ENCODE results near the gene TKTL2.

Gene TKTL2, protein sequence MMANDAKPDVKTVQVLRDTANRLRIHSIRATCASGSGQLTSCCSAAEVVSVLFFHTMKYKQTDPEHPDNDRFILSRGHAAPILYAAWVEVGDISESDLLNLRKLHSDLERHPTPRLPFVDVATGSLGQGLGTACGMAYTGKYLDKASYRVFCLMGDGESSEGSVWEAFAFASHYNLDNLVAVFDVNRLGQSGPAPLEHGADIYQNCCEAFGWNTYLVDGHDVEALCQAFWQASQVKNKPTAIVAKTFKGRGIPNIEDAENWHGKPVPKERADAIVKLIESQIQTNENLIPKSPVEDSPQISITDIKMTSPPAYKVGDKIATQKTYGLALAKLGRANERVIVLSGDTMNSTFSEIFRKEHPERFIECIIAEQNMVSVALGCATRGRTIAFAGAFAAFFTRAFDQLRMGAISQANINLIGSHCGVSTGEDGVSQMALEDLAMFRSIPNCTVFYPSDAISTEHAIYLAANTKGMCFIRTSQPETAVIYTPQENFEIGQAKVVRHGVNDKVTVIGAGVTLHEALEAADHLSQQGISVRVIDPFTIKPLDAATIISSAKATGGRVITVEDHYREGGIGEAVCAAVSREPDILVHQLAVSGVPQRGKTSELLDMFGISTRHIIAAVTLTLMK

DNA sequence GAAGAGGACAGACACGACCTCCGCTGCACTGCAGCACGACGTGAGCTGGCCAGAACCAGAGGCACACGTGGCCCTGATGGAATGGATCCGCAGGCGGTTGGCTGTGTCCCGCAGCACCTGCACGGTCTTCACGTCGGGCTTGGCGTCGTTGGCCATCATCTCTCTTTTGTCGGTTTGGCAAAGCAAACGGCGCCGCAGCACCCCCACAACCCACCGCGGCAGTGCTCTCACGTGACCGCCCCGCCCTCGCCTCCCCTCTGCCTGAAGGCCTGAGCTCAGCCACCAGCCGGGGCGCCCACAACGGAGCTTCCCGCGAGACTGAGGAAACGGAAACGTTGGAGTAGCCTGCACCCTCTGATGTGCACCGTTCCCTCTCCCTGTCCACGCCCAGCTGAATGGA lies at the start of gene TKTL2:
TKTL2 (minus strand) TSS at position 179 of the 400 bp plus-strand sequence; CDS start at position 159, 20 bp downstream.
- DNase-seq = no peak

DNA sequence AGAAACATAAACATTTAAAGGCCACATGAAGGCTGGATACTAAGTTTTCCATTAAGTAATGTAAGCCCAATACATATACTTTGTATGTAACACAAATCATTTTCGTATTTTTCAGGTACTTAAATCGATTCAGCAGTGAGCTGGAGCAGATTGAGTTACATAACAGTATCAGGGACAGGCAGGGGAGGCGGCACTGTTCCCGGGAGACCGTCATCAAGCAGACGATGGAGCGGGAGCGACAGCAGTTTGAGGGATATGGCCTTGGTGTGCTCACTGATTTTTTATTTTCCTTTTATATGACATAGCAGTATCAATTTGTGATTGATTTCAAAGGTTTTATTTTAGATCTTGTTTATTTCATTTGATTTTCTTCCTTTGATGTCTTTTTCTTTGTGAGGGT lies 41.6 kb upstream of the TKTL2 start:
- DNase-seq = no peak

DNA sequence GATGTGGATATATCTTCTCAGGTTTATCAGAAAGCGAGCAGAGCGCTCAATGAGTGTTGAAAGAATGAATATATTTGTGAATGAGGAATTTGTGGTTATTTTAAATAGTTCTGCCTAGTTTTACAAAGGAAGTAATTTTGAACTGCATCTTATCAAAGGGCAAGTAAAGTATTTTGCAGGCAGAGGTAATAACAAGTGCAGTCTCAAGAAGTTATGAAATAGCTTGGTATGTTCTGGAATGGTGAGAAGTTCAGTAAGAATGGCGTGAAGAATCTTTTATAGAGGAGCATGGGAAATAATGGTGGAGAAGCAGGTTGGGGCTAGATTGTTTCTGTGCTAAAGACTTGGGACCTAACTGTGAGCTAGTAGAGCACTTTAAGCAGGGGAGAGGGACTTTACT lies 31.8 kb upstream of the TKTL2 start:
- DNase-seq = no peak

DNA sequence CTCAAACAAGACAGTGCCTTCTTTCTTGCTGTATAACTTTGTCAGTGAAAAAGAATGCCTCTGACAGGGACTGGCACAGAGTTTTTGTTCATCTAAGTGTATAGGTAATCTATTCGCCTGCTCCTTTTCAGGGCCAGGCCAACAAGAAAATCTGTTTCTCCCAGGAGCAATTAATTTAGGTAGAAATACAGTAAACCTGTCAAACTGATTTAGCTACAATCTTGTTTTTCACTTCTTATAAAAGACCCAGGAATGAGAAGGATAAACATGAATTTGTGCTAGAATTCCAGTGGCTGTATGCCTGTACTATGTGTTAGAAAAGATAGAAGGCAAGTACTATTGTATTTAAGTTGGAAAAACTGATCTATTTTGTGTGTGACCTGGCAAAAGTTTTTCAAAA lies 27.0 kb upstream of the TKTL2 start:
- DNase-seq = no peak

DNA sequence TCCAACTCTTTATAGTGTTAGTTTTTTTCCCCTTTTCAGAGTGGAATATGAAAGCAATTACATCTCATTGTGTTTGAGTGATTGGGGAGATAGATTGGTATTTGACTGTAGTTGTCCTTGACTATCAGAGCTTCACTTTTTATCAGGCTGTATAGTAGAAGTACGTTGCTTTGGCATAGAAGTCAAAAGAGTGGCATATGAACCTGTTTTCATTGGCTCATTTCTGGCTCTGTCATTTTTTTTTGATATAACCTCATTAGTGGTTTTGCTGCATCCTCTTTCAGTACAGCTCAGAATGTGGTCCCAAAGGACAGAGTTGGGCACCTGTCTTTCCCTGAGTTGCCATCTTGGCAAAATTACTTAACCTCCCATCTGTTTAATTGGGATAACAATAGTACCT lies 22.3 kb upstream of the TKTL2 start:
- DNase-seq = no peak

DNA sequence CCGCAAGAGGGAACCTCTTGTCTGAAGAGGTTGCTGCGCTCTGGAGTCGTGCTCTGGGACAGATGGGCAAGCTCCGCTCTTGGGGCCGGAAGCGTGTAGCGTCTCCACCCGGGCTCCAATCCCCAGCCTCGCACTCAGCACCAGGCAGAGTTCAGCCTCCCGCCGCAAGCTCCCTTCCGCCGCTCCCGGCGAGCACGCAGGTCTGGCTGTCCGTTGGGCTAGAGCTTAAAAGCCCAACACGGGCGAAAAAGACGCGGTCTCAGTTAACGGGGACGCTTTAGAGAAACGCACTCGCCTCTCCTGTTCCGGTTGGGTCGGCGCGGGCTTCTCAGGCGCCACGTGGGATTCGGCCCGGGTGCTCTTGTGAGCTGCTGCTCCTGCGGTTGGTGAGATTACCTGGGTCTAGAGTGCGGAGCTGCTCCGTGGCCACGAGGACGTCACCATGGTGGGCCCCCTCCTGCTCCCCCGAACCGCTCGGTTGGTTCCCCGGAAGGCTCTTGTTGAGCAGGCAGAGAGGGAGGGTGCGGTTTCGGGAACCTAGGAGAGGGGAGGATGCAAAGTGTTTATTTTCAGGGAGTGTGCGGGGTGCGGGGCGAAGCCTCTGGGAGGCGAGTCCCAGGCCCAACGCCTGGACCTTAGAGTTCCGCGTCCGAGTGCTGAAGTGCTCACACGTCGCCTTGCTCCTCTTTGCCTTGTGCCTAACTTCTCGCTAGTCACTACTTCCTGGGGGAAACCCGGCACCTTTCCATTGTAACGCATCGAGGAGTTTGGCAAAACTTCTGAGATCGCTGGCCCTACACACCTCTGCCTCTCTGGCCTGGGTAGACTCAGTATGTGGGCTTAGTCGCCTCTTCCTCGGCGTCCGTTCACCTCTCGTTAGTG lies 21.0 kb upstream of the TKTL2 start, which contains the start of gene TMA16:
TMA16 (plus strand) TSS at position 331 of the 882 bp plus-strand sequence; CDS start at position 443, 112 bp downstream.
- DNase-seq = peak; percentile 95

DNA sequence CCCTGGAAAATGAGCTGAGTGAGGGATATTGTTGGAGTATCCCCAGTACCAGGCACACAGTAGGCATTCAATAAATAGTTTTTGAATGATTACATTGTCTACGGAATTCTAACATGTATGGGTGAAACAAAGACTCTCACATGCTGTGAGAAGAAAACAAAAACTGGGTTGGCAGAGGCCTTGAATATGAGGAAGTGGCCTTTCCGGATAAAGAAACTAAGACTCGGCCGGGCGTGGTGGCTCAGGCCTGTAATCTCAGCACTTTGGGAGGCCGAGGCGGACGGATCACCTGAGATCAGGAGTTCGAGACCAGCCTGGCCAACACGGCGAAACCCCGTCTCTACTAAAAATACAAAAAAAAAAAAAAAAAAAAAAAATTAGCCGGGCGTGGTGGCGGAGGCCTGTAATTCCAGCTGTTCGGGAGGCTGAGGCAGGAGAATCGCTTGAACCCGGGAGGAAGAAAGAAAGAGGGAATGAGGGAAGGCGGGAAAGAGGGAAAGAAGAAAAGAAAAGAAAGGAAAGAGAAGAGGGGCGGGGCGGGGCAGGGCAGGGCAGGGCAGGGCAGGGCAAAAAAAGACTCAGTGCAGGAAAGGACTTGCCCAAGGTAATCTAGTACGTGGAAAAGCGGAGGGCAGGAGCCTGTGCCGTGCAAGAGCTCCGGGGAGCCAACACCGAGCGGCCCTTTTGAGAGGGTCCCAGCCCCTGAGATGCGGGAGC lies 20.2 kb upstream of the TKTL2 start:
- DNase-seq = no peak

DNA sequence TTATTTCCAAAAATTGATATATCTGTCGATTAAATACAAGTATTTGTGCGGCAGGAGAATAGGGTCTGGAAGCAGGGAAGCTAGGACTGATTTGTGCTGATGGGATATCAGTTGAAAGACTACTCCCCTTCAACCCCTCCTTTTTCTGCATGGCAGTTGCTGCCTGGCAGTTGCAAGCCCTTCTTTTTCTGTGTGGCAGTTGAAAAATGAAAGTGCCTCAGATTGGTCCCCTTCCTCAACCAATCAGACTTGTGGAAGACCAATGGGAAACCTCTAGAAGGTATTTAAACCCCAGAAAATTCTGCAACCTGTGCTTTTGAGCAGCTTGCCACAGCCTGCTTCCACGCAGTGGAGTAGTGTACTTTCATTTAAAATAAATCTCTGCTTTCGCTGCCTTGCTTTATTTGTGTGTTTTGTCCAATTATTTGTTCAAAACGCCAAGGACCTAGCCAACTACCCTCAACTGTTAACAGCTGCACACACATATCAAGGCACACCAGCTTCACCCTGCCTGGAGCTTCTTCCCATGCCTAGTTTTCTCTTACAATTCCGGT lies 19.5 kb upstream of the TKTL2 start:
- no peak for DNase-seq

DNA sequence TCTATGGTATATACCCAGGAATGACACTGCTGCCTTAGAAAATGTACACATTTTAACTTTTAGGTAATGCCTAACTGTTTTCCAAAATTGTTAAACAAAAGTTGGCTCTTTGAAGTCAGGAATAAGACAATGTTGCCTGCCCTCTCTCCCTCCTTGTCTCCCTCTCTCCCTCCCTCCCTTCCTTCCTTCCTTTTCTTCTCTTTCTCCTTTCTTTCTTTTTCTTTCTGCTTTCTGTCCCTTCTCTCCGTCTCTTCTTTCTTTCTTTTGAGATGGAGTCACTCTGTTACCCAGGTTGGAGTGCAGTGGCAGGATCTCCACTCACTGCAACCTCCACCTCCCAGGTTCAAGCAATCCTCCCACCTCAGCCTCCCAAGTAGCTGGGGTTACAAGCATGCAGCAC lies 16.4 kb upstream of the TKTL2 start:
- no peak for DNase-seq

DNA sequence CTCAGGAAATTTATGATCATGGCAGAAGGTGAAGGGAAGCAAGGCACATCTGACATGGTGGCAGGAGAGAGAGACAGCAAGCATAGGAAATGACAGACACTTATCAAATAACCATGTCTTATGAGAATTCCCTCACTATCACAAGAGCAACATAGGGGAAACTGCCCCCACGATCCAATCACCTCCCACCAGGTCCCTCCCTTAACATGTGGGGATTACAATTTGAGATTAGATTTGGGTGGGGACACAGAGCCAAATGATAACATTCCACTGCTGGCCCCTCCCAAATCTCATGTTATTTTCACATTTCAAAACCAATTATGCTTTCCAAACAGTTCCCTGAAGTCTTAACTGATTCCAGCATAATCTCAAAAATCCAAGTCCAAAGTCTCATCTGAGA lies 12.8 kb upstream of the TKTL2 start:
- no peak for DNase-seq

DNA sequence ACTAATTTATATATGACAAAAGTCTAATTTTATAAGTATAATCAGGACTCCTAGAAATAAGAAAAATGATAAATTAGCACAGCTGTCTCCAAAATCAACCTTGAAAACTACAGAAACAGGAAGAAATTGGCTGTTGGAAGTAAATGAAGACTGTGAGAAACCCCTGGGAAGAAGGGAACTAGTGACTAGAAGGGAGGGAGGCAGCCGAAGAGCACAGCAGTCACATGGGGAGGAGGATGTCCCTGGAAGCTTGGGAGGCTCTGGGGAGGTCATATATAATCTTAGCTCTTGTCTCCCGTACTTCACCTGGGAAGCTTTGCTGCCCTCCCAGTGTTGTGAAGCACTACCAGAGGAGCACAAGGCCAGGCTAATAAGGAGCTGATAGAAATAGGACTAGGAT lies 12.0 kb upstream of the TKTL2 start:
- no peak for DNase-seq

DNA sequence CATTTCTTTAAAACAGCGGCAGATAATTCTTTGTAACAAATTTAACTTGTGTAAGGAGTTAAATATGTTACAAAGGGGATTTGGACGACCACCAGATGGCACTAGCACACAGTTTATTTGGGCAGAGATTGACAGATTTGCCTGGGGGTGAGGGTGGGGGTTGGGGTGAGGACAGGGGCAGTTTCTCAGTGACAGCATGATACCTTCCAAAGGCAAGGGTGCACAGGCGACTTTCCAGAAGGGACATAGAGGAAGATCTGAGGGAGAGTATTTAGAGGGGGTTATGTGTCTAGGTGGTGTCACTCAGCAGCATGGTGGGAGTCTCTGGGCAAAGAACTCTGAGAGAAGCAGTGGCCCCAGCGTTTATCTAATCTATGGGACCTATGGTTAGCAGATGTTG lies 11.4 kb upstream of the TKTL2 start:
- peak; percentile 51 for DNase-seq

DNA sequence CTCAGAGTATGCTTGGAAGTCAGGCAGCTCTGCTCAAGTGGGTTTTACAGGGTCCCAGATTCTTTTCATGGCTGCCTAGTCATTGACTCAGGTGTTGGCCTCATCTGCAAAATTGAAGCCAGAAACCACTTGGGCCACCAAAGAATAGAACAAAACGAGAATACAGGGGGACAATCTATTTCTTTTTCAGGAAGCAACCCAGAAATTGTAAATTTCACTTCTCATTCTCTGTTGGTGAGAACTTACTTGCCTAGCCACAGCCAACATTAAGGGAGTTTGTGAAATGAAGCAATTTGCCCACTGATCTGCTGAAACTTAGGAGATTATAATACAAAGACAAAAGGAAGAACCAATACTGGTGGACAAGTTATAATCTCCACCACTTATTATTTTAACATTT lies 8.6 kb upstream of the TKTL2 start:
- no peak for DNase-seq

DNA sequence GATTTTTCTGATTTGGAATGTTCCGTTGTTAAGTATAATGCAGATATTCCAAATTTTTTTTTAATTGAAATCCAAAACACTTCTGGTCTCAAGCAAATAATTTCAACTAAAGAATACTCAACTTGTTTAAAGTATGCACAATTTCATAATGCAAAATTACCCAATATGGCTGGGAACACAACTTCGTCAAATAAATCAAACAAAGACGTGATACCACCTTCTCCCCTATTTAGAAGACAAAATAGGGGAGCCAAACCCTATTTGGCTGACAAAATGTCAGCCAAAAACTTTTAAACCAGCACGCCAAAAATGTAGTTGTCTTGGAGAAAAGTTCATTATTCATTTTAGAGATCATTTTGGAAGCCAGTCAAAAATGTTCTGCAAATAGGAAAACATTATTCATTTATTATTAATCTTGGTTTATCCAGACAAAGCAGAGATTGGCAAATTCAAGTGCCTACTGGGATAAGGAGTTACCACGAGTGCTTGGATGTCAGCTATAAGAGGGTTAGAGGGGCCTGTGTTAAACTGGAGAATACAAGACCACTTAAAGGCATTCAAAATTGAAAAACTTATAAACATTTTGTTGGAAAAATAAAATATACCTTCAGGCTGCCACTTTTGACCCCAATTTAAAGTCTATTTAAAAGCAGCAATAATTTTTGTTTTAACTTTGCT lies 3.3 kb upstream of the TKTL2 start:
- DNase-seq = no peak

DNA sequence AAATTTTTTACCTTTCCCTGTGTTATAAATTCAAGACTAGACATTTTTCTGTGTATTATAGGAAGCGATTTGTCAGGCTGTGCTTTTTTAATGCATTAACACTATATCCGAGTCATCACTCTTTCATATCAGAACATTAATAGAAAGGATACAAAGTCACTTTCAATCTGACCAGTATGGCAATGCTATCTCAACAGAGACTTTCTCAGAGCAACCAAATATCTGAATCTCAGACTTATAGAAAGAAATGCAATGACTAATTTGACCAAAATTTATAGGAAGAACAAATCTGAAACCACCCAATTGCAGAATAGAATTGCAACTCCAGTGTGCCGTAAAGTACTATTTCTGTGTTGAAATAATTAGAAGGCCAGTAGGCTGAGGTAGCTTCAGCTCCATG lies 473 bp upstream of the TKTL2 start:
- no peak for DNase-seq

DNA sequence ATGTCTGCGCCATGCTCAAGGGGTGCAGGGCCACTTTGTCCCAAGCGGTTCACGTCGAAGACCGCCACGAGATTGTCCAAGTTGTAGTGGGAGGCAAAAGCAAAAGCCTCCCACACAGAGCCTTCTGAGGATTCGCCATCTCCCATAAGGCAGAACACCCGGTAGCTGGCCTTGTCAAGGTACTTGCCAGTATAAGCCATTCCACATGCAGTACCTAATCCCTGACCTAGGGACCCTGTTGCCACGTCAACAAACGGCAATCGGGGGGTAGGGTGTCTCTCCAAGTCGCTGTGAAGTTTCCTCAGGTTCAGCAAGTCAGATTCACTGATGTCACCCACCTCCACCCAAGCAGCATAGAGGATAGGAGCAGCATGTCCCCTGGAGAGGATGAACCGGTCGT lies 424 bp downstream of the TKTL2 start:
- DNase-seq = no peak

DNA sequence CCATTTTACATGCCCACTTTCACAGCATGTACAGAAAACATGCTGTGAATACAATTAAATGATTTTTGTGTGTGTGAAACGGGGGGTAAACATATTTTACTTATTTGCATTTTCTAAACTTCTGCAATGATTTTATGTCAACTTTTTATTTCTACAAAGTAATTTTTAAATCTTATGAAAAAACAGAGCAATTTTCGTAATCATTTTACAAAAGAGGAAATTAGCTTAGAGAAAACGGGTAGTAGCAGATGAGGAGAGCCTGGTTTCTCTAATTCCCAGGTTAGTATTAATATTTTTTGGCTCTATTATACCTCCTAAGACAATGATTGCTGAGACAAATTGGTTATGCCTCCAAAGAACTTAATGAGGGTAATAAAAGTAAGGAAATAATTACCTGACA lies 3.2 kb downstream of the TKTL2 start:
- DNase-seq = no peak

DNA sequence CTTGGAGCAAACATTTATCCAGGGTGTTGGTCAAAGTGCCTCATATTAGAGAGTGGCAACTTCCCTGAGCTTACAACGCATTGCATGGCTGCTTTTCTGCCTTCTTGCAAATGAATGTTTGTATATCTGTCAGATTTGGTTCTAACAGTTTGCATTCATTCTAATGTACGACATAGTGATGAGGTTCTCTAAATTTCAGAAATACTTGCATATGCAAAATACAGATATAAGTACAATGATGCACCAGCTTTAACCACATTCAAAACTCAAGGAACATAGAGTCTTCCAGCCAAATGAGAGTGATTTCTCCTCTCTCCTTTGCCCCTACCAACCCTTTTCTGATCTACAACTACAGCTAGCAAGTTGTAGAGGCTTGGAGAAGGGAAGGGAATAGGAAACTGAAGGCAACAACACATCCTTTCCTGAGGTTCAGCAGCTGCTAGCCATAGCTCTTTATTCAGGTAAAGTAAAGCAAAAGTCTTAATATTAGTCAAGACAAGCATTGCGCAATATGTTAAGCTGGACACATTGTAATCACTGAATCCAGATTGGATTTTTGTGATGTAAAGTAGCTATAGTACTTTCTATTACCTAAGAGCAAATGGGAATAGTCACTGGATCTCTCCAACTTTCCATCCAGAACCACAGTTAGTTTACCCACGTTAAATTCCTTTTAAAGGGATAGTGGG lies 6.3 kb downstream of the TKTL2 start:
- DNase-seq = no peak

DNA sequence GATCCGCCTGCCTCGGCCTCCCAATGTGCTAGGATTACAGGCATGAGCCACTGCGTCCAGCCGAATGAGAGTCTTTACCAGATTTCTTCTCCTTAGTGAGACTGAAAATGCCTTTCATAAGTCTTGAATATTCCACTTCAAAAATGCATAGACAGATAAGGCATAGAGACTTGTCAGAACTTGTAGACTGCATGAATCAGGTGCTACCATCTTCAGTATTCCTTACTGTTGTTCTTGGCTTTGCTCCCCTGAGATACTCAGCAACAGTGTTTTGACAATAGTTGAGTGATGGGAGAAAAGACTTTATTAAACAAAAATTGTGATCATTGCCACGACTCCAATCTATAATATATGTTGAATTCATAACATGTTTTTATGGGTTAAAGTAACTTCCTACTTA lies 11.0 kb downstream of the TKTL2 start:
- DNase-seq = no peak

DNA sequence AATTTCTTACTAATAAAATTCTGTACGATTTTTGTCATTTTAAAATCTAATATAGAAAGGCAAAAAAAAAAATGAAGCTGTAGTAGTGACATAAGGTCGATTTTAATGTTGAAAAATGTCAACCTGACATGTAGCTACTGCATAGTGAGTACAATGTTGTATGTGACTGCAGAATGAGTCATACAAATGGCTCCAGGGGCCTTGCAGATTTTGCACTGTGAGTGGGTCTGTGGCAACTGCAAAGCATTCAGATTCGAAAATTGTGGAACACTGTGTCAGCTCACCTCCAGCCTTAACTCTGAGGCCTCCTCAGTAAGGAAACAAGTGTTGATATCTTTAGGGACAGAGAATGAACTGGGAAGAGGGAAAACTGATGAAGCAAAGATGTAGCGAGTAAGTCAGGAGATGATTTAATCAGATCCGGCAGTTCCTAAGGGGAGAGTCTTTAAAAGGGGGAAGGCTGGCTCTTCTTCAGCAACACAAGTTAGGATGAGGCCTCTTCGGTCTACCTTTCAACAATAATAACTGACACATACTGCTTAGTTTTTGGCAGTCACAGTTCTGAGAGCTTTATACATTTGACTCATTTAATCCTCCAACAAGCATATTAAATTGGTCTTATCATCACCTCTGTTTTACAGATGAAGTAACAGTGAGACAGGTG lies 24.9 kb downstream of the TKTL2 start:
- peak; percentile 10 for DNase-seq

DNA sequence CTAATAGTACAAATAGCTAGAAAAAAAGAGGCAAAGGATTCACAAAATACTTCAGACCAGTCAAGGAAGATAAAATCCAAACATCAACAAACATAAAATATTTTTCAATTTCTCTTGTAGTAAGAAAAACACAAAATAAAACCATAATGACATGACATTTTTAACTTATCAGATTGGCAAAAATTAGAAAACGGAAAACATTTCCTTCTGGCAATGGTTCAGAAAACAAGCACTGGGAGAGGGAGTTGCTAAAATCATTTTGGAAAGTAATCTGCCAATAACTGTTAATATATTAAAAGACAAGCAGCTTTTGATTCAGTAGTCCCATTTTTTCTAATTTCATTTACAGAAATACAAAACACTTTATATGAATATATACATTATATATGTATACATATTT lies 26.1 kb downstream of the TKTL2 start:
- no peak for DNase-seq
